CD4-positive, alpha-beta memory T cell (primary cell): ENCODE data around the gene ERI3. TPM values are rescaled to one million over a fixed set of nuclear protein-coding genes. Genes with fewer than 3 reads are reported as not detected.
A peak's percentile ranks its signal among the peaks of the same experiment; 100 is the strongest.

ENCODE experiments used
- CTCF ChIA-PET: fragments of 350-600 bp; sonication (Branson Sonifier 250); formaldehyde crosslinking; loops from one replicate; lab custom pipeline; 2021; ENCODE audit warnings: inconsistent platforms; ENCODE audit not compliant: partially characterized antibody; lab: Charles Lee
- POLR2A ChIA-PET: fragments of 350-600 bp; sonication (Branson Sonifier 250); formaldehyde crosslinking; loops from one replicate; lab custom pipeline; 2021; ENCODE audit not compliant: partially characterized antibody; lab: Charles Lee
- DNase-seq, 5 donors: peaks; one replicate each; pipeline versions ENCODE4 v3.0.0 to v3.0.0-alpha.2; 2020 to 2022; ENCODE audit warnings: mixed read lengths in 1 of 5
- H3K27ac ChIP-seq: one replicate; pipeline ENCODE4 v1.7.0; 2013; ENCODE audit warnings: low read depth, low read length
- H3K27me3 ChIP-seq: 2 replicates; pipeline ENCODE4 v1.7.0; 2013; ENCODE audit warnings: mild to moderate bottlenecking, low read length, moderate library complexity; ENCODE audit not compliant: insufficient read depth
- H3K36me3 ChIP-seq: 2 replicates; pipeline ENCODE4 v1.7.0; 2013; ENCODE audit warnings: mild to moderate bottlenecking, low read length, moderate library complexity; ENCODE audit not compliant: insufficient read depth
- H3K4me1 ChIP-seq: 2 replicates; pipeline ENCODE4 v1.7.0; 2013; ENCODE audit warnings: mild to moderate bottlenecking, low read length, moderate library complexity; ENCODE audit not compliant: insufficient read depth
- H3K4me3 ChIP-seq, 2 donors: one replicate each; pipeline ENCODE4 v1.7.0; 2013; ENCODE audit warnings: low read length in 2 of 2, mild to moderate bottlenecking in 1 of 2
- H3K9me3 ChIP-seq, 2 donors: one replicate each; pipeline ENCODE4 v1.7.0; 2013; ENCODE audit warnings: low read length in 2 of 2, control low read depth in 1 of 2; ENCODE audit not compliant: control insufficient read depth in 1 of 2
- H3K27ac Mint-ChIP-seq, 7 donors: one replicate each; pipeline ENCODE4 v1.8.0; 2020 to 2021; ENCODE audit warnings: mixed read lengths in 7 of 7, mild to moderate bottlenecking in 6 of 7, inconsistent platforms in 3 of 7, moderate library complexity in 3 of 7
- H3K27me3 Mint-ChIP-seq, 2 donors: one replicate each; pipeline ENCODE4 v1.8.0; 2020 to 2021; ENCODE audit warnings: mixed read lengths in 2 of 2
- H3K36me3 Mint-ChIP-seq, 2 donors: one replicate each; pipeline ENCODE4 v1.8.0; 2020 to 2021; ENCODE audit warnings: mixed read lengths in 2 of 2, inconsistent platforms in 1 of 2, mild to moderate bottlenecking in 1 of 2
- H3K4me1 Mint-ChIP-seq, 4 donors: one replicate each; pipeline ENCODE4 v1.8.0; 2020 to 2021; ENCODE audit warnings: mixed read lengths in 4 of 4, mild to moderate bottlenecking in 1 of 4
- H3K4me3 Mint-ChIP-seq, 8 donors: one replicate each; pipeline ENCODE4 v1.8.0; 2020 to 2021; ENCODE audit warnings: mixed read lengths in 8 of 8, mild to moderate bottlenecking in 7 of 8, moderate library complexity in 6 of 8, inconsistent platforms in 3 of 8
- H3K9me3 Mint-ChIP-seq, 8 donors: one replicate each; pipeline ENCODE4 v1.8.0; 2020 to 2021; ENCODE audit warnings: mixed read lengths in 8 of 8, mild to moderate bottlenecking in 5 of 8, inconsistent platforms in 3 of 8, moderate library complexity in 1 of 8
- intact Hi-C: fragments of 100-400 bp; cut with micrococcal nuclease; formaldehyde crosslinking; loops from one replicate; pipeline ENCODE4 v1.15.1; 2023
- polyA plus RNA-seq, 2 donors: library from polyadenylated mRNA; unstranded; fragments of 300-500 nt; fragmentation: Illumina TruSeq; gene quantifications; one replicate each; pipeline ENCODE4 v1.2.3, GENCODE V29; 2021
- total RNA-seq, 2 experiments: library from RNA; stranded (reverse); gene quantifications; one replicate each; pipeline ENCODE4 v1.2.3, GENCODE V29; 2021

The ERI3 gene
- total and polyA plus RNA-seq, 4 experiments from 2014 or later = 26.4 to 59.4 (median 31.7) TPM

GRCh38 chr1:44223187-44223610 is 131.9 kb downstream of the ERI3 start:
- H3K4me3 ChIP-seq = no peak overlapping the region
- H3K27ac ChIP-seq = no peak overlapping the region
- no peaks in the 10 kb centered on the region for H3K9me3 ChIP-seq
- no peaks in the 10 kb centered on the region for H3K4me1 ChIP-seq
- Mint-ChIP-seq H3K4me3 (no peak overlapping the region), H3K36me3 (peaks cover 13 to 35% of the 10 kb centered on the region in 2 donors), H3K9me3 (peaks cover 0 to 3% (median 0%) of the 10 kb centered on the region in 8 donors), H3K27ac (peak overlapping the region in 4 of 7 donors; percentile 0 to 49 (median 28)), H3K27me3 (no peaks in the 10 kb centered on the region), H3K4me1 (peaks cover 4 to 21% (median 11%) of the 10 kb centered on the region in 4 donors)
- ChIA-PET CTCF (no interaction called here), POLR2A (no interaction called here)
- H3K36me3 ChIP-seq = peaks cover 35% of the 10 kb centered on the region
- intact Hi-C loops = no loop called here
- no peaks in the 10 kb centered on the region for H3K27me3 ChIP-seq
- no peak for DNase-seq

GRCh38 chr1:44222397-44223186 is 132.5 kb downstream of the ERI3 start:
- Histone ChIP-seq H3K36me3 (peaks cover 39% of the 10 kb centered on the region), H3K27me3 (no peaks in the 10 kb centered on the region), H3K27ac (no peak overlapping the region), H3K4me1 (peaks cover under 1% of the 10 kb centered on the region), H3K4me3 (no peak overlapping the region), H3K9me3 (no peaks in the 10 kb centered on the region)
- intact Hi-C loops = no loop called here
- Mint-ChIP-seq H3K27ac (peak overlapping the region in 6 of 7 donors; percentile 0 to 63 (median 34)), H3K4me3 (no peak overlapping the region), H3K9me3 (peaks cover 0 to 3% (median 0%) of the 10 kb centered on the region in 8 donors), H3K36me3 (peaks cover 15 to 41% of the 10 kb centered on the region in 2 donors), H3K4me1 (peaks cover 5 to 25% (median 13%) of the 10 kb centered on the region in 4 donors), H3K27me3 (no peaks in the 10 kb centered on the region)
- ChIA-PET POLR2A (no interaction called here), CTCF (no interaction called here)
- no peak for DNase-seq

- H3K4me3 ChIP-seq = no peak overlapping the region
- POLR2A ChIA-PET = no interaction called here
- H3K36me3 ChIP-seq = peaks cover 41% of the 10 kb centered on the region
- no peak overlapping the region for H3K4me3 Mint-ChIP-seq
- no peaks in the 10 kb centered on the region for H3K9me3 ChIP-seq
- intact Hi-C loops = no loop called here
- peaks cover 0 to 3% (median 0%) of the 10 kb centered on the region in 8 donors for H3K9me3 Mint-ChIP-seq
- peaks cover 6% of the 10 kb centered on the region for H3K4me1 ChIP-seq
- no peaks in the 10 kb centered on the region for H3K27me3 ChIP-seq
- CTCF ChIA-PET = interaction anchor here (1.2 kb wide), 1 partner anchor 9 kb away, joined by 6 read pairs; the partner anchor contains the start of gene DMAP1
- H3K27ac ChIP-seq = no peak overlapping the region
- no peaks in the 10 kb centered on the region for H3K27me3 Mint-ChIP-seq
- peak overlapping the region in 1 of 7 donors; percentile 57 for H3K27ac Mint-ChIP-seq
- H3K36me3 Mint-ChIP-seq = peaks cover 22 to 43% of the 10 kb centered on the region in 2 donors
- peaks cover 11 to 30% (median 19%) of the 10 kb centered on the region in 4 donors for H3K4me1 Mint-ChIP-seq
- DNase-seq = no peak
These were observed 133.3 kb downstream of the ERI3 start for GRCh38 chr1:44221769-44222168.

GRCh38 chr1:44220755-44221154 is 134.3 kb downstream of the ERI3 start:
- H3K4me3 ChIP-seq = no peak overlapping the region
- H3K4me1 ChIP-seq = peaks cover 6% of the 10 kb centered on the region
- H3K27ac ChIP-seq = no peak overlapping the region
- H3K36me3 ChIP-seq = peaks cover 45% of the 10 kb centered on the region
- no peaks in the 10 kb centered on the region for H3K27me3 ChIP-seq
- Mint-ChIP-seq H3K4me1 (peaks cover 13 to 30% (median 20%) of the 10 kb centered on the region in 4 donors), H3K27me3 (no peaks in the 10 kb centered on the region), H3K27ac (peak overlapping the region in 2 of 7 donors; percentile 56 to 67), H3K36me3 (peaks cover 22 to 54% of the 10 kb centered on the region in 2 donors), H3K4me3 (no peak overlapping the region), H3K9me3 (peaks cover 0 to under 1% (median 0%) of the 10 kb centered on the region in 8 donors)
- CTCF ChIA-PET = interaction anchor here (1.1 to 5.0 kb wide), 3 partner anchors 8 to 98 kb away, joined by 4 to 22 read pairs (median 6); partner anchors contain the start of gene DMAP1
- H3K9me3 ChIP-seq = no peaks in the 10 kb centered on the region
- no peak for DNase-seq
- intact Hi-C loops = no loop called here
- POLR2A ChIA-PET = no interaction called here

GRCh38 chr1:44220001-44220751 is 134.9 kb downstream of the ERI3 start:
- no peak overlapping the region for H3K27ac ChIP-seq
- no peaks in the 10 kb centered on the region for H3K27me3 ChIP-seq
- no peak overlapping the region for H3K4me3 ChIP-seq
- peaks cover 47% of the 10 kb centered on the region for H3K36me3 ChIP-seq
- no peaks in the 10 kb centered on the region for H3K9me3 ChIP-seq
- Mint-ChIP-seq H3K4me1 (peaks cover 16 to 33% (median 24%) of the 10 kb centered on the region in 4 donors), H3K9me3 (no peaks in the 10 kb centered on the region), H3K4me3 (no peak overlapping the region), H3K36me3 (peaks cover 25 to 59% of the 10 kb centered on the region in 2 donors), H3K27ac (peak overlapping the region in 2 of 7 donors; percentile 56 to 67), H3K27me3 (no peaks in the 10 kb centered on the region)
- intact Hi-C loops = no loop called here
- ChIA-PET POLR2A (no interaction called here), CTCF (interaction anchor here (1.0 to 5.0 kb wide), 4 partner anchors 14 to 432 kb away, joined by 3 to 22 read pairs (median 4); no protein-coding TSS in a partner anchor)
- no peak for DNase-seq
- peaks cover 7% of the 10 kb centered on the region for H3K4me1 ChIP-seq

- no peak overlapping the region for H3K27ac ChIP-seq
- CTCF ChIA-PET = interaction anchor here (1.0 to 5.0 kb wide), 5 partner anchors 18 to 433 kb away, joined by 3 to 30 read pairs (median 22); no protein-coding TSS in a partner anchor
- Mint-ChIP-seq H3K4me3 (no peak overlapping the region), H3K27me3 (no peaks in the 10 kb centered on the region), H3K4me1 (peaks cover 22 to 38% (median 31%) of the 10 kb centered on the region in 4 donors), H3K27ac (no peak overlapping the region), H3K36me3 (peaks cover 27 to 63% of the 10 kb centered on the region in 2 donors), H3K9me3 (peaks cover 0 to 2% (median 0%) of the 10 kb centered on the region in 8 donors)
- no peak for DNase-seq
- intact Hi-C loops = no loop called here
- H3K4me3 ChIP-seq = no peak overlapping the region
- no peaks in the 10 kb centered on the region for H3K27me3 ChIP-seq
- H3K4me1 ChIP-seq = peaks cover 16% of the 10 kb centered on the region
- peaks cover 51% of the 10 kb centered on the region for H3K36me3 ChIP-seq
- POLR2A ChIA-PET = no interaction called here
- H3K9me3 ChIP-seq = no peaks in the 10 kb centered on the region
These were observed 135.8 kb downstream of the ERI3 start for GRCh38 chr1:44219301-44219626.
